K562 (cell line): ENCODE results near the gene TMEM88. TPM values are rescaled to one million over a fixed set of nuclear protein-coding genes. Genes with fewer than 3 reads are reported as not detected.

Experiments used
- ATAC-seq: fragments of 200-7000 bp; cut with Tn5 transposase; 3 replicates; pipeline ENCODE4 v1.9.1; 2020; ENCODE audit warnings: moderate library complexity
- BruUV-seq: library from RNA; stranded (reverse); fragments of 400-500 nt; replicated peaks from 2 replicates; lab custom pipeline; 2021; lab: Mats Ljungman, UMichigan
- CTCF ChIA-PET: fragments of 300-600 bp; formaldehyde crosslinking; extraction: SDS; loops from one replicate; lab custom pipeline; 2021; ENCODE audit warnings: low intra/inter-chr PET ratio; lab: Yijun Ruan, JAX
- POLR2A ChIA-PET: fragments of 300-600, 350-650 bp; sonication (Branson Sonifier 250); formaldehyde crosslinking; extraction: SDS; loops from one replicate; lab custom pipeline; 2021; ENCODE audit warnings: antibody characterized with exemption, inconsistent platforms; lab: Yijun Ruan, JAX
- DNase-seq, 4 experiments: peaks; one replicate each; pipeline versions ENCODE4 v3.0.0 to v3.0.0-alpha.2; 2011 to 2018; ENCODE audit warnings: low spot score in 3 of 4, mixed read lengths in 3 of 4; ENCODE audit errors: extremely low read depth in 1 of 4
- FAIRE-seq: peaks from 2 replicates; lab custom pipeline; 2011; peaks lifted over from hg19 to GRCh38; lab: Jason Lieb, UNC
- H2AFZ ChIP-seq: 2 replicates; pipeline ENCODE4 v1.6.0; 2011; ENCODE audit warnings: low read depth, low read length, control low read depth, inconsistent platforms
- H3K27ac ChIP-seq: fragments of 200-600 bp; 3 replicates; pipeline ENCODE4 v1.8.0; 2011; ENCODE audit warnings: low read depth, mild to moderate bottlenecking, control low read depth, inconsistent platforms, low read length, moderate library complexity, mixed read lengths; ENCODE audit errors: extremely low read depth
- H3K27me3 ChIP-seq, 2 experiments: fragments of 300-600 bp in 1 of 2; 2 replicates in 1 of 2; 3 replicates in 1 of 2; pipeline versions ENCODE4 v1.6.0 to v1.8.0; 2011; ENCODE audit warnings: inconsistent platforms in 2 of 2, low read length in 2 of 2, mild to moderate bottlenecking in 1 of 2, mixed read lengths in 1 of 2, moderate library complexity in 1 of 2; ENCODE audit not compliant: control insufficient read depth in 2 of 2, insufficient read depth in 2 of 2
- H3K36me3 ChIP-seq: fragments of 300-600 bp; 3 replicates; pipeline ENCODE4 v1.8.0; 2011; ENCODE audit warnings: mild to moderate bottlenecking, low read length, inconsistent platforms; ENCODE audit not compliant: control insufficient read depth, insufficient read depth
- H3K4me1 ChIP-seq, 2 experiments: fragments of 200-600 bp in 1 of 2; replicated peaks in 1 of 2; 2 replicates in 1 of 2; 3 replicates in 1 of 2; pipeline versions ENCODE4 v1.5.1 to v1.8.0; 2011; ENCODE audit warnings: inconsistent platforms in 2 of 2, low read length in 2 of 2, mild to moderate bottlenecking in 1 of 2, mixed read lengths in 1 of 2, moderate library complexity in 1 of 2; ENCODE audit not compliant: control insufficient read depth in 2 of 2, insufficient read depth in 2 of 2
- H3K4me2 ChIP-seq: 2 replicates; pipeline ENCODE4 v1.6.1; 2011; ENCODE audit warnings: low read length, control low read depth, inconsistent platforms, mixed read lengths; ENCODE audit not compliant: insufficient read depth
- H3K4me3 ChIP-seq: fragments of 200-600 bp; sonication (generic), shearing (Covaris generic); 2 replicates; pipeline ENCODE4 v1.5.1; 2016; ENCODE audit warnings: control low read depth, inconsistent platforms
- H3K79me2 ChIP-seq: fragments of 200-600 bp; 3 replicates; pipeline ENCODE4 v1.8.0; 2011; ENCODE audit warnings: low read length, inconsistent platforms; ENCODE audit not compliant: control insufficient read depth, insufficient read depth
- H3K9ac ChIP-seq, 2 experiments: 2 replicates each; pipeline versions ENCODE4 v1.6.0 to v1.6.1; 2011; ENCODE audit warnings: low read depth in 2 of 2, low read length in 2 of 2, control low read depth in 1 of 2, inconsistent platforms in 1 of 2, mild to moderate bottlenecking in 1 of 2, mixed read lengths in 1 of 2; ENCODE audit not compliant: insufficient read depth in 1 of 2
- H3K9me1 ChIP-seq: one replicate; pipeline ENCODE4 v1.6.0; 2011; ENCODE audit warnings: inconsistent platforms, mild to moderate bottlenecking, low read length, moderate library complexity; ENCODE audit not compliant: control insufficient read depth, insufficient read depth
- H3K9me3 ChIP-seq: replicated peaks from 2 replicates; pipeline ENCODE4 v1.5.1; 2011; ENCODE audit warnings: low read depth, low read length, inconsistent platforms; ENCODE audit not compliant: control insufficient read depth, insufficient read depth
- H4K20me1 ChIP-seq: replicated peaks from 2 replicates; pipeline ENCODE4 v1.6.1; 2011; ENCODE audit warnings: low read length, inconsistent platforms, mixed read lengths; ENCODE audit not compliant: control insufficient read depth, insufficient read depth
- BRF2 ChIP-seq: IDR thresholded peaks from 3 replicates; pipeline ENCODE4 v1.6.1; 2011; ENCODE audit warnings: borderline replicate concordance, mild to moderate bottlenecking; ENCODE audit not compliant: insufficient read length, insufficient read depth
- CBX8 ChIP-seq: fragments of 200-600 bp; sonication (generic); IDR thresholded peaks from 2 replicates; pipeline ENCODE4 v1.6.1; 2012; ENCODE audit warnings: borderline replicate concordance, mixed run types, low read depth, mild to moderate bottlenecking, moderate library complexity, mixed read lengths, low read length, control low read depth, inconsistent platforms; ENCODE audit not compliant: poor library complexity, severe bottlenecking; ENCODE audit errors: extremely low read depth
- CHCHD3 ChIP-seq: fragments of 250-450 bp; sonication (Bioruptor Pico); IDR thresholded peaks from 2 replicates; pipeline ENCODE4 v2.1.2; 2022; ENCODE audit warnings: mild to moderate bottlenecking
- ELF4 ChIP-seq: fragments of 450-650 bp; formaldehyde crosslinking; IDR thresholded peaks from 2 replicates; pipeline ENCODE4 v1.4.0; 2022; ENCODE audit warnings: missing genetic modification characterization
- HDAC6 ChIP-seq: IDR thresholded peaks from 2 replicates; pipeline ENCODE4 v1.6.1; 2012; ENCODE audit warnings: low read depth, mild to moderate bottlenecking, control low read depth, inconsistent platforms, low read length, moderate library complexity
- HNRNPL ChIP-seq: fragments of 200-400 bp; formaldehyde crosslinking; IDR thresholded peaks from 2 replicates; pipeline ENCODE4 v1.6.1; 2017; ENCODE audit warnings: low read depth, mild to moderate bottlenecking, low read length
- KDM2B ChIP-seq: fragments of 250-450 bp; sonication (Bioruptor Pico); IDR thresholded peaks from 2 replicates; pipeline ENCODE4 v1.8.0; 2021; ENCODE audit warnings: mild to moderate bottlenecking, moderate library complexity
- NCOA2 ChIP-seq, 2 experiments: fragments of 450-650 bp; IDR thresholded peaks; 2 replicates each; pipeline ENCODE4 v1.6.1; 2018; ENCODE audit warnings: mild to moderate bottlenecking in 2 of 2, moderate library complexity in 1 of 2; ENCODE audit not compliant: partially characterized antibody in 2 of 2
- NONO ChIP-seq, 2 experiments: fragments of 200-400 bp in 1 of 2; fragments of 450-650 bp in 1 of 2; formaldehyde crosslinking in 1 of 2; IDR thresholded peaks; 2 replicates each; pipeline ENCODE4 v1.6.1; 2017; ENCODE audit warnings: low read depth in 2 of 2, mild to moderate bottlenecking in 2 of 2, moderate library complexity in 2 of 2, low read length in 1 of 2
- NR1H2 ChIP-seq: sonication (generic); formaldehyde crosslinking; IDR thresholded peaks from 2 replicates; pipeline ENCODE4 v1.4.0; 2020; ENCODE audit warnings: mild to moderate bottlenecking, missing genetic modification reagents
- POLR2AphosphoS5 ChIP-seq: IDR thresholded peaks from 2 replicates; pipeline ENCODE4 v1.6.1; 2011; ENCODE audit warnings: mild to moderate bottlenecking, low read depth, low read length, moderate library complexity; ENCODE audit not compliant: control insufficient read depth, insufficient read depth
- PRMT5 ChIP-seq: sonication (generic); formaldehyde crosslinking; IDR thresholded peaks from 2 replicates; pipeline ENCODE4 v1.5.0; 2020; ENCODE audit warnings: missing genetic modification reagents
- RNF2 ChIP-seq: sonication (generic); IDR thresholded peaks from 2 replicates; pipeline ENCODE4 v1.6.1; 2016
- SRSF7 ChIP-seq: fragments of 200-400 bp; formaldehyde crosslinking; optimal IDR thresholded peaks from 2 replicates; pipeline ENCODE3; 2017; ENCODE audit warnings: mild to moderate bottlenecking, low read depth, low read length
- TBL1XR1 ChIP-seq, 2 experiments: IDR thresholded peaks; 2 replicates each; pipeline ENCODE4 v1.6.1; 2012; ENCODE audit warnings: improper control_type of control experiment in 2 of 2, low read length in 2 of 2, mild to moderate bottlenecking in 1 of 2
- YY1 ChIP-seq, 3 experiments: IDR thresholded peaks; 2 replicates each; pipeline ENCODE4 v1.6.1; 2011; ENCODE audit warnings: low read length in 2 of 3, mild to moderate bottlenecking in 2 of 3, moderate library complexity in 2 of 3, borderline replicate concordance in 1 of 3, control low read depth in 1 of 3, low read depth in 1 of 3; ENCODE audit not compliant: insufficient read depth in 3 of 3, insufficient replicate concordance in 2 of 3, control insufficient read depth in 1 of 3, insufficient read length in 1 of 3; ENCODE audit errors: extremely low read depth in 1 of 3
- ZNF3 ChIP-seq: fragments of 250-450 bp; sonication (Bioruptor Pico); IDR thresholded peaks from 2 replicates; pipeline ENCODE4 v1.5.0; 2021; ENCODE audit warnings: mild to moderate bottlenecking, moderate library complexity
- ZNF512 ChIP-seq: IDR thresholded peaks from 2 replicates; pipeline ENCODE4 v1.6.1; 2016; ENCODE audit warnings: missing genetic modification characterization, missing compliant biosample characterization
- WGBS: fragments of 100-300 bp; shearing (Covaris generic); methylation state at CpG from one replicate; pipeline ENCODE4 v1.1.6; 2016; ENCODE audit warnings: low coverage, mixed read lengths; ENCODE audit not compliant: insufficient coverage; ENCODE audit errors: missing lambda C conversion rate; 5-methylcytosine and 5-hydroxymethylcytosine counted together
- in situ Hi-C: fragments of 300-500 bp; cut with MboI; formaldehyde crosslinking; loops from 4 replicates; pipeline ENCODE4 v1.15.0; 2018; ENCODE audit warnings: inconsistent platforms, mixed read lengths
- intact Hi-C: fragments of 100-400 bp; cut with micrococcal nuclease; formaldehyde crosslinking; loops from 2 replicates; pipeline ENCODE4 v1.14.2; 2022
- polyA plus RNA-seq, 8 experiments: library from polyadenylated mRNA; depleted of rRNA in 4 of 8; stranded (reverse) in 5 of 8; unstranded in 3 of 8; fragments of >200 nt; fragmentation: Nextera tagmentation in 2 of 8; fragmentation: Illumina TruSeq in 1 of 8; extraction: Ambion mirVana in 2 of 8; extraction: Trizol in 1 of 8; gene quantifications; 2 replicates each; pipeline versions ENCODE4 v1.2.1 to v1.2.3, GENCODE V29; 2011 to 2014; ENCODE audit warnings: inconsistent platforms in 1 of 8, missing spikeins in 1 of 8
- total RNA-seq, 7 experiments: library from RNA; depleted of rRNA in 6 of 7; stranded (reverse); fragments of >200 nt in 6 of 7; fragmentation: Illumina TruSeq in 2 of 7; extraction: Trizol in 2 of 7; gene quantifications; 2 replicates each; pipeline versions ENCODE4 v1.2.1 to v1.2.3, GENCODE V29; 2011 to 2021; ENCODE audit warnings: low replicate concordance in 1 of 7

The TMEM88 gene
- total and polyA plus RNA-seq, 9 of the 15 experiments (the other 6 are each of a cell fraction or from before 2014, with no cell fraction given): 0.10 to 1.4 (median 0.36) TPM; not detected in 3

GRCh38 chr17:7857713-7858521 lies 3.1 kb downstream of the TMEM88 start, which contains the start of gene CYB5D1:
TSS of gene CYB5D1 (plus strand) at chr17:7858003. CDS start at chr17:7858135, 132 bp downstream.
- H3K9me3 ChIP-seq: no peaks in the 10 kb centered on the region
- H3K36me3 ChIP-seq: peaks cover 19% of the 10 kb centered on the region; the same call in 2 of the 3 replicates
- ChIA-PET CTCF (interaction anchor here (1.0 to 1.3 kb wide), 2 partner anchors 112 to 114 kb away, joined by 4 to 6 read pairs; no protein-coding TSS in a partner anchor), POLR2A (interaction anchor here (0.5 to 2.9 kb wide), 18 partner anchors 8 to 205 kb away, joined by 3 to 17 read pairs (median 4); no protein-coding TSS in a partner anchor)
- peak within 1 kb of the TSS; percentile 99 for H2AFZ ChIP-seq
- H3K4me1 ChIP-seq: peaks cover 11 to 42% of the 10 kb centered on the region in 2 experiments; a peak in 4 of 5 replicates
- WGBS: 1% methylated on average over 47 of the region's 48 CpGs
- in situ Hi-C loops: no loop called here
- FAIRE-seq: no peak
- H3K27ac ChIP-seq: peak within 1 kb of the TSS; percentile 94
- H3K79me2 ChIP-seq: peaks cover 12% of the 10 kb centered on the region
- peak within 1 kb of the TSS; percentile 88 to 94 for H3K9ac ChIP-seq
- H3K27me3 ChIP-seq: no peaks in the 10 kb centered on the region
- peak within 1 kb of the TSS; percentile 65 for H3K4me3 ChIP-seq
- BruUV-seq: TSS peak; percentile 39
- intact Hi-C loops: loop anchor here (1.0 to 10.0 kb wide), 5 partner anchors 20 to 113 kb away; partner anchors contain the start of gene KDM6B
- H3K9me1 ChIP-seq: no peaks in the 10 kb centered on the region
- H4K20me1 ChIP-seq: no peaks in the 10 kb centered on the region
- ATAC-seq: peak; percentile 42
- peak within 1 kb of the TSS; percentile 93 for H3K4me2 ChIP-seq
- peak; percentile 57 to 91 (median 64) for DNase-seq
- no peak for TF ChIP-seq SRSF7
- TF ChIP-seq KDM2B: no peak
- no peak for TF ChIP-seq HDAC6
- TF ChIP-seq TBL1XR1 (IDR thresholded peaks at IDR 0.05; ENCODE audit: low read length in 2 of 2): 0 out of 4 replicates have a peak, but pooled peaks of 1 of the 2 experiments have one; percentile 53
- no peak for TF ChIP-seq POLR2AphosphoS5
- no peak for TF ChIP-seq BRF2
- no peak for TF ChIP-seq PRMT5
- no peak for TF ChIP-seq YY1 (IDR thresholded peaks at IDR 0.05; ENCODE audit: borderline replicate concordance in 1 of 3, control insufficient read depth in 1 of 3, extremely low read depth in 1 of 3, insufficient read depth in 3 of 3, insufficient read length in 1 of 3, insufficient replicate concordance in 2 of 3, low read depth in 1 of 3, low read length in 2 of 3)
- no peak for TF ChIP-seq ZNF3 (CRISPR knock-in tag)
- no peak for TF ChIP-seq NR1H2 (CRISPR knock-in tag)
- TF ChIP-seq RNF2: no peak
- no peak for TF ChIP-seq ZNF512 (tag)
- TF ChIP-seq CBX8: no peak
- no peak for TF ChIP-seq ELF4 (CRISPR knock-in tag)
- no peak for TF ChIP-seq NCOA2 (IDR thresholded peaks at IDR 0.05; ENCODE audit: partially characterized antibody in 2 of 2)
- TF ChIP-seq CHCHD3: no peak
- TF ChIP-seq NONO (IDR thresholded peaks at IDR 0.05; ENCODE audit: low read depth in 2 of 2, low read length in 1 of 2): no peak
- TF ChIP-seq HNRNPL: no peak
